HepG2 (cell line): ENCODE results near the gene OGT.

Experiments
- CTCF ChIP-seq: sonication (generic); formaldehyde crosslinking; IDR thresholded peaks from 2 replicates; pipeline ENCODE4 v1.5.0; 2020; ENCODE audit warnings: mild to moderate bottlenecking, missing genetic modification reagents, moderate library complexity
- FOXA3 ChIP-seq: IDR thresholded peaks from 2 replicates; pipeline ENCODE4 v1.6.1; 2016; ENCODE audit warnings: missing genetic modification reagents, missing compliant biosample characterization
- KIAA2018 ChIP-seq: sonication (generic); formaldehyde crosslinking; IDR thresholded peaks from 2 replicates; pipeline ENCODE4 v1.5.0; 2020; ENCODE audit warnings: mild to moderate bottlenecking, missing genetic modification reagents, borderline replicate concordance
- SIN3A ChIP-seq: IDR thresholded peaks from 2 replicates; pipeline ENCODE4 v1.6.1; 2011; ENCODE audit warnings: low read depth, mild to moderate bottlenecking, control low read depth, low read length, borderline replicate concordance
- U2AF1 ChIP-seq: fragments of 200-400 bp; formaldehyde crosslinking; optimal IDR thresholded peaks from 2 replicates; pipeline ENCODE3; 2017; ENCODE audit warnings: mild to moderate bottlenecking, low read depth, low read length
- ZNF432 ChIP-seq: sonication (generic); formaldehyde crosslinking; IDR thresholded peaks from 2 replicates; pipeline ENCODE4 v1.5.0; 2020; ENCODE audit warnings: missing genetic modification reagents, mild to moderate bottlenecking, borderline replicate concordance
- ZNF503 ChIP-seq: sonication (generic); formaldehyde crosslinking; IDR thresholded peaks from 2 replicates; pipeline ENCODE4 v1.4.0; 2020; ENCODE audit warnings: missing genetic modification reagents

- TF ChIP-seq CTCF (CRISPR knock-in tag) (no peak), ZNF432 (CRISPR knock-in tag) (no peak), U2AF1 (no peak), SIN3A (no peak), KIAA2018 (CRISPR knock-in tag) (no peak), ZNF503 (CRISPR knock-in tag) (no peak), FOXA3 (CRISPR knock-in tag) (no peak)
Measured at GRCh38 chrX:71547339-71547738, 14.4 kb downstream of the OGT start.
